ACHN (cell line): ENCODE data around the gene BID.
A peak's percentile ranks its signal among the peaks of the same experiment; 100 is the strongest.

Experiments used
- DNase-seq: peaks from one replicate; pipeline ENCODE4 v3.0.0-alpha.2; 2015
- in situ Hi-C: cut with HindIII; loops from 2 replicates; pipeline ENCODE4 v1.10.0; 2017; ENCODE audit warnings: low sequenced_read_pairs, low pct_ligation_motif_present, low pct_unique_long_range_greater_than_20kb

BID gene

DNA sequence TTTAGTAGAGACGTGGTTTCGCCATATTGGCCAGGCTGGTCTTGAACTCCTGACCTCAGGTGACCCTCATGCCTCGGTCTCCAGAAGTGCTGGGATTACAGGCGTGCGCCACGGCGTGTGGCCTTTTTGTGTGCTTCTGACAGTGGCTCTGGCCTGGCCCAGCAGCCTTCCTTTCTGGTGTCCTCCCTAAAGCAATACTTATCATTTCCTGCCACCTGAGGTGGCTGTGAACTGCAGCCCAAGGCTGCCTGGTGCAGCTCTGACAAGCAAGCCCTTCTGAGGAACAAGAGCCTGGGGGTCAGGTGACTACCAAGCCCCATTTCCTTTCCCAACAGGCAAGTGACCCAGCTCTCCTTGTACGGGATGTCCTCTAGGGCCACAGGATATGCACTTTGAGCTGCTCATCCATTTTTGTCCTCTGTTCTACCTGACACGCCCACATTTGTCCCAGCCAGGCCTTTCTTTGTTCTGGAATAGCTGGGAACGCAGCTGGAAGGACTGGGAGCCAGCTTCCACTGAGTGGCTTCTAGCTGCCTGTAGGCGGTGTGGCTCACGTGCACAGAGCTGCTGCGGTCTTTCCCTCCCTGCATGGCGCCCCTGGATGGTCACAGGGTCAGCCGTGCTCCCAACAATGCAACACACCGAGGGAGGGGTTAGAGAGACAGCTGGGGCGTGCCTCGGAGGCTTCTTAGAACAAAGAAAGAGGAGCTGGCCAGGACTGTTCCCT, 12.3 kb upstream of the BID start:
- no peak for DNase-seq
- in situ Hi-C loops: no loop called here

GRCh38 chr22:17785185-17786184, 11.2 kb upstream of the BID start:
- in situ Hi-C loops: no loop called here
- peak; percentile 44 for DNase-seq

DNA sequence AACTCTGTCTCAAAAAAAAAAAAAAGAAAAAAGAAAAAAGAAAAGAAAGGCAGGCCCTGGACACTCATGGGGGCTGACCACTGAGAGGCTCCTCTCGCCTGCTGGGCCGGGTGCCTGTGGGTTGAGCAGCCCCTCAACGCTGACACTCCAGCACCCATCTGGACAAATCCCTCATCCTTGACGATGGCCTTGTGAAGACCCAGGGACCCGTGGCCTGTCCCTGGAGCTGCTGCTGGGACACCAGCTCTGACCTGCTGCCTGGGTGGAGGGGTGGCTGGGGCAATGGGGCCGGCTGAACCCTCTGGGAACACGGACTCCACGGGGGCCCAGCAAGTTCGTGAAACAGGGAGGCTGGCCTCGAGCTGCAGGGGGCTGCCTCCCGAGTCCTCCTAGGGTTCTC, 10.5 kb upstream of the BID start:
- in situ Hi-C loops: no loop called here
- DNase-seq: no peak

DNA sequence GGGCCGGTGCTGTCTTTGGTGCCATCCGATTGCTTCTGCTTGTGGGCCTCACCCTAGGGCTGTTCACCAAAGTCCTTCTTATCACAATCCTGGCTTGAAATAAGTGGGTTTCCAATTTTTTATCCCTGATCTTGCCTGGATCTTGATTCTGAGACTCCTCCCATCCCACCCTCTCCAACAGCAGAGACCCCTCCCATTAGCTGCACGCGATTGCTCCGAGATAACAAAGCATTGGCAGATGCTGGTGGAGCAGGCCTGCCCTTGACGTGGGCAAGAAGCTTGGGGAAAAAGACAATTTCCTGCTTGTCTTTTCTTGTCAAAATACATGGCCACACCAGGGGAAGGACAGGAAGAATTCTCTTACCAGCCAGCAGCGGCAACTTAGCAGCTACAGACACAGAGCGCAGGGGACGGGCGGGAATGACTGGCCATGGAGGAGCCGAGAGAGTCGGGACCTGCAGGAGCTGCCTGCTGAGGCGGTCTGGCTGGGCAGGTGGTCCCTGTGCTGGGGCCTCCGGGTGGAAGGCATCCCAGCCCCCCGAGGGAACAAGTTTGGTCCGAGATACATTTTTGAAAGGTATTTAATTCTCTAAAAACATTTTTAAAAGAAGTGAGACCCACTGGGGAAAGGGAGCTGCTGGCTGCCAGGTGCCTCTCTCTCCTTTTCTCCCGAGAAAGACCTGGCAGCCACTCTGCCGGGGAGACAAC, 9.7 kb upstream of the BID start:
- in situ Hi-C loops: no loop called here

DNA sequence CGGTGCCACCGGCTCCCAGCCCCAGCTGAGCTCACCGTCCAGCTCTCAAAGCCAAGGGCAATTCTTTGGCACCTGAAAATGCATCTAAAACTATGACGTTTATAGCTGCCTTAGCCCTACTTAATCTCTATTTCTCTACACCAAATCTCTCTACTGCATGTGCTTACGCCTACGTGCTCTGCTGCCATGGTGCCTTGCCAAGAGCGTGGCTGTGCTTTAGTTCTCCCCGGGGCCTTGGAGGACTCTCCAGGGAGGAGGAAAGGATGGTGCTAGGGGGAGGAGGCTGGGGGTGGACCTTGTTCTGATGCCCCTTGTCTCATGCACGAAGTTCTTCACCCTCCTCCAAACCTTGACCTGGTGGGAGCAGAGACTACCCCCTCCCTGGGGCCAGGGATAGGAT, 9.0 kb upstream of the BID start:
- no peak for DNase-seq
- in situ Hi-C loops: no loop called here

More for the DNA sequence above, 9.7 kb upstream of the BID start:
- no peak for DNase-seq

- no peak for DNase-seq
- in situ Hi-C loops: no loop called here
Observed at GRCh38 chr22:17782621-17783020, 8.4 kb upstream of the BID start.

DNA sequence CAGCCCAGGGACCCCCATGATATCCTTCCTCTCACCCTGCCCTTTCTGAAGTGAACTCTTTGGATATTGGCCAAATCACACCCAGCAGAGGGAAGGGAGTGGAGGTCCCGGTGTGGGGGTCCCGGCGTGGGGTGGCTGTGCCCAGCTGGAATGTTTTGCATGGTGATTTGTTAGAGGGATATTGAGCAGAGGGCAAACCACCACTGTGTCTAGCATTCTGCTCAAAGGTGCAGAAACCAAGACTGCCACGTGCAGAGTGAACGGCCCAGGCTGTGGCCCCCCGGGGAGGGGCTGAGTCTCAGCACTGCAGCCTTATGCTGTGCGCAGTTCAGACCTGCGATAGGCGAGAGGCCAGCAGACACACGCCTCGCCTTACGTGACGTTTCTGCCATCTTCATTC, 7.9 kb upstream of the BID start:
- in situ Hi-C loops: no loop called here

GRCh38 chr22:17781319-17782031, 7.2 kb upstream of the BID start:
- DNase-seq: peak; percentile 33
- in situ Hi-C loops: no loop called here

More for the DNA sequence above, 7.9 kb upstream of the BID start:
- DNase-seq: no peak

GRCh38 chr22:17780741-17781318, 6.6 kb upstream of the BID start:
- DNase-seq: no peak
- in situ Hi-C loops: no loop called here

DNA sequence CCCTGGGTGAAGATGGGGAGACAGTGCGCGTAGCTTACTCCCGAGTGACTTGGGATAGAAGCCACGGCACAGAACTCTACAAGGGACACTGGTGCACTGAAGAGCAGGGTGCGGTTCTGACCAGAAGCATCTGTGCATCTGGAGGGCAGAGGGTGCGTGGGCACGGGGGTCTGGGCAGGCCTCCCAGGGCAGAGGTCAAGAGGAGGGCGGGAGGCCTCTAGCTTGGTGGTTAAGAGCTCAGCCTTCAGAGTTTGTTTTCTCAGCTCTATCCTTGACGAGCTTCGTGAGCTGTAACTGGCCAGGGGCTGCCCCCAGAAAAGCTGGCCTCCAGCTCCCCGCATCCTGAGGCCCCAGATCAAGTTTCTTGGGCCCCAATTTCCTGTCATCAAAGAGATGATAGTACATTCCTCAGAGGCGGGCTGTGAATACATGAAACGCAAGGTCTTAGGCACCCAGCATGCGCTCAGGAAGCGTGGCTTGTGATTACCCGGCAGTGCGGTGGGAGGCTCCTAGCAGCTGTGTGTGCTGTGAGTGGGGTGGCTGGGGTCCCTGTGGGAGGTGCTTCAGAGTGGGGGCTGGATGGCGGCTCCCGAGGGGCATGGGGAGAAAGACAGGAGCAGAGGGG, 6.0 kb upstream of the BID start:
- DNase-seq: no peak
- in situ Hi-C loops: no loop called here

DNA sequence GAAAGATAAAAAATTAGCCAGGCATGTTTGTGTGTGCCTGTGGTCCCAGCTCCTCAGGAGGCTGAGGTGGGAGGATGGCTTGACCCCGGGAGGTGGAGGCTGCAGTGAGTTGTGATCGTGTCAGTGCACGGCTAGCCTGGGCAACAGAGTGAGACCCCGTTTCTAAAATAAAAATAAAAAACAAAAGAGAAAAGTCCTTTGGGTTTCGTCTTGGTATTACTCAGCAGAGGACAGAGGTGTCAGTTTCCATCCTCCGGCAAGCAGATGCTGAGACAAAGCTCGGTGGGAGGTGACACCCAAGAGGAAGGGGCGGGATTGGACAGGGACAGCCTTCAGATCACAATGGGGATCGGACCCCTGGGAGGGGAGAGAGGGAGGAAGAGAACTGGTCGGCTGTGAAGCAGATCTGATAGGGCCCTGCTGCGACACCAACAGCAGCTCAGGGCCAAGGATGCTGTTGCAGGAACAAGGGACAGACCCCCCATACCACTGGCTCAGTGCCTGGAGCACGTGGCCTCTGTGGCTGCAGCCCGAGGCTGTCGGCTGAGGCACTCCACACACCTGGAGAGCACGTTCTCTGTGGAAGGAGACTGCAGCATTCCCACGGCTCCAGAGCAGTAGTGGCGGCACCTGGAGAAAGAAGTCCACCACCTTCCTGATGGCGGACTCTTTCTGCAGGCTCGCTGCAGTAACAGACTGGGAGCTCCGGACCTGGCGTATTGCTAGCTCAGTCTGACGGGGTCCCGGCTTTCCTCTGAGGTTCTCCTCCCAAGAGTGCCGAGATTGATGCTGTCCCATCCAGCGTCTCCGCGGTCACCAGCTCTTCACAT, 5.2 kb upstream of the BID start:
- no peak for DNase-seq
- in situ Hi-C loops: no loop called here

GRCh38 chr22:17778412-17778976, 4.2 kb upstream of the BID start:
- no peak for DNase-seq
- in situ Hi-C loops: no loop called here

GRCh38 chr22:17777717-17778044, 3.4 kb upstream of the BID start:
- in situ Hi-C loops: no loop called here
- no peak for DNase-seq

DNA sequence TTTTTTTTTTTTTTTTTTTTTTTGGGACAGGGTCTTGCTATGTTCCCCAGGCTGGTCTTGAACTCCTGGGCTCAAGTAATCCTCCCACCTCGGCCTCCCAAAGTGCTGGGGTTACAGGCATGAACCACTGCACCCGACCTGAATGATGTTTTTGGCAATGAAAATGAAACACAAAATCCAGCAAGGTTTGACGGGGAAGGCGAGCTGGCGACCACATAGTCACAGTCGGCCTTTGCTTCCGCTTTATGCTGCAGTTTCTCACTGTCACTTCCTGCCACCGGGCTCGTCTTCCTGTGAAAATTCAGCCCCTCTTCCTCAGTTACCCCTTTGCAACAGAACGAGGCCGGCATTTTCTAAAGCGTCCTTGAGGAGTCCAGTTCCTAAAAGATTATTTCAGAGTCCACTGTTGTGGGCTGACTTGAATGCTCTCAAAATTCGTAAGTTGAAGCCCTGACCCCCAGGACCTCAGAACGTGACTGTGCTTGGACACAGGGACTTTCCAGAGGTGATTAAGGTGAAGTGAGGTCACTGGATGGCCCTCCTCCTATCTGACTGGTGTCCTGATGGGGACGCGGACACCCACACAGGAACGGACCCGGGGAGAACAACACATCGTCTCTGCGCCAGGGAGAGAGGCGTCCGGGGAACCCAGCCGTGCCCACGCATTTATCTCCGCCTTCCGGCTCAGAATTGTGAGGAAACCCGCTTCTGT, 2.9 kb upstream of the BID start:
- in situ Hi-C loops: no loop called here
- DNase-seq: no peak

GRCh38 chr22:17775781-17776465, 1.7 kb upstream of the BID start:
- in situ Hi-C loops: no loop called here
- no peak for DNase-seq
